ENCODE results near the gene PRMT2.
A peak's percentile ranks its signal among the peaks of the same experiment; 100 is the strongest.
"Not testable (repeated sequence)": the region's sequence is repeated elsewhere in the genome, so short reads cannot be mapped to it uniquely, and the experiment has no call there.

The PRMT2 gene

DNA sequence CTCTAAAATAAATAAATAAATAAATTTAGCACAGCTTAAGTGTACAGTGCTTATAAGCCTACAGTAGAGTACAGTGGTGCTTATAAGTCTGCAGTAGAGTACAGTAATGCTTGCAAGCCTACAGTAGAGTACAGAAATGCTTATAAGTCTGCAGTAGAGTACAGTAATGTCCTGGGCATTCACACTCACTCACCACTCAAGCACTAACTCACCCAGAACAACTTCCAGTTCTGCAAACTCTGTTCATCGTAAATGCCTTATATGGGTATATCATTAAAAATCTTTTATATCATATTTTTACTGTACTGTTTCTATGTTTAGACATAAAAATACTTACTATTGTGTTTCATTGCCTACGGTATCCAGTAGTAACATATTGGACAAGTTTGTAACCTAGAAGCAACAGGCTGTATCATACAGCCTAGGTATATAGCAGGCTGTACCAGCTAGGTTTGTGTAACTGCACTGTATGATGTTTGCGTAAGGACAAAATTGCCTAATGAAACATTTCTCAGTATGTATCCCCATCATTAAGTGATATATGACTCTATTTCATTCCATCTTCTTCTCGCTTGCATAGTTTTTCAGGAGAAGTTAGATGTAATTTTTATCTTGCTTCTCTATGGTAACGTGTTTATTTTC, 16.6 kb upstream of the PRMT2 start:
- DNase-seq: no peak

DNA sequence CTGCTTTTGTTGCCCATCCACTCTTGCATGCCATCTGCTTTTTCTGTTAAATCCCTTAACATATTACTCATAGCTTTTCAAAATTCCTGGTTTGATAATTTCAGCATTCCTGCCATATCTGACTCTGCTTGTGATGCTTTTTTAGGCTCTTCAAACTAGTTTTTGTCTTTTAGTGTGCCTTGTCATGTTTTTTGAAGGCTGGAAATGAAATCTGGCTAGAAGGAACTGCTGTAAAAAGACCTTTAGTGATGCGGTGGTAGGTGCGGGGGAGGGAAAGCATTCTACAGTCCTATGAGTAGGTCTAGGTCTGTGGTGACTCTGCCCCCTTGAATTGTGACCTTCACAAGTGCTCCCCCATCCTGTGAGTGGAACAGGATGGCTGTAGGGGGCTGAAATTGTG, 15.6 kb upstream of the PRMT2 start:
- DNase-seq: no peak

DNA sequence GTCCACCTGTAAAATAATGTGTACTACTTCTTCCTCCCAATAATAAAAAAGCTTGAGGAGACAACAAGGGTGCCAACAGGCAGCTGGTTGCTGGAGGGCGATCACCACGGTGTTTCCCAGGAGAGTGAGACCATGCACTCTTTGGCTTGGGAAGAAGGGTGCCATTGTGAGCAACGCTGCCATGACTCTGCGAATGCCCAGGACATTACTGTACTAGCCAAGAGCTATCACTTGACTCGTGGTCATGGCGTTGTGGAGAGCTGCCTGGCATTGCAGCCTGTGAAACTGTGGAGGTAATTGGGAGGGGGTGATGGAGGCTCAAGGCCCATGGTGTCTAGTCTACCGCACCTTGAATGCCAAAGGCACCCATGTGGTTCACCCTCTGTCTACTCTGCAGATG, 14.6 kb upstream of the PRMT2 start:
- no peak for DNase-seq

DNA sequence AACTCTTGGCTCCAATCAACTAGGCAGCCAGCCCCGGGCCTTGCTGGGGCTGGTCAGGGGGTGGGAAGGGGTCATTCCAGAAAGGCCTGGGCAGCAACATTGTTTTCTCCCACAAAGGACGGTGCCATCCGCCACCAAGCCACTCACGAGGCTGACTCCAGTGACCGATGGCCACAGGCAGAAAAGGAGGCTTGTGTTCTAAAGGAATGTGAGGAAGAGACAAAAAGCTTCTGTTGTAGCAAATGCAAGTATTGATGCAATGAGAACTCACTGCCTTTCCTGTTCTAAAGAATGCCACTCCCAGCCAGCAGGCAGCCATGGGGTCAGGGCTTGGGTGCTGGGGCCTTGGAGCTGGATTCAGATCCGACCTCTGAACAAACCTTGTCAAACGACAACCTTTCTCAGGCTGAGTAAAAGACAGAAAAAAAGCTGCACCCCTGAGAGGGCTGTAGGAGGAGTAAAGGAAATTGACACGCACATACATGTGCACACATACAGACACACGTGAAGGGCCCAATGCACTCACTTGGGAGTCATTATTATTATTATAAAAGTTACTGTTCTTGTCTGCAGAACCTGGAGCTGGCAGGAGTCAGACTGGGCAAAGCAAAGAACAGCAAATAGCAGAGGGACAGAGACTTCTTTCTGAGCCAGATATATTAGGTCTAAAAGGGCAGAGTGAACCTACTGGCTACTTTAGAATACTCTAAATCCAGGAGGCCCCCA, 13.9 kb upstream of the PRMT2 start:
- no peak for DNase-seq

DNA sequence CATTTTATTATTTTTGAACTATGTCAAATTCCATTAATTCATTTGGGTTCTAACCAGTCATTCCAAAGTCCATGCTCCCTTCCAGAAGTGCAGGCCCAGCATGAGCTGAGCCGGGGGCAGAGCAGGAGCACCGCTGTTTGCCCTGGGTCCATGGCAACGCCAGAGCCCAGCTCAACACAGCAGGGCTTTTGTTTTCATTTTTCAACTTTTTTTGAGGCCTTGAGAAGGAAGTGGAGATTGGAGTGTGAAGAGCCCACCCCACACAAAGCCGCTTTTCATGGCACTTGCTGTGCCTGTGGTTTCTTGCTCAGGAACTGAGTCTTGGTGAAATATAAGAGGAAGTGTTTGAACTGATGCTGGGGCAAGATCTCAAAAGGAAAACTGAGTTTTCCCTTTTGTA, 13.2 kb upstream of the PRMT2 start:
- DNase-seq: no peak

DNA sequence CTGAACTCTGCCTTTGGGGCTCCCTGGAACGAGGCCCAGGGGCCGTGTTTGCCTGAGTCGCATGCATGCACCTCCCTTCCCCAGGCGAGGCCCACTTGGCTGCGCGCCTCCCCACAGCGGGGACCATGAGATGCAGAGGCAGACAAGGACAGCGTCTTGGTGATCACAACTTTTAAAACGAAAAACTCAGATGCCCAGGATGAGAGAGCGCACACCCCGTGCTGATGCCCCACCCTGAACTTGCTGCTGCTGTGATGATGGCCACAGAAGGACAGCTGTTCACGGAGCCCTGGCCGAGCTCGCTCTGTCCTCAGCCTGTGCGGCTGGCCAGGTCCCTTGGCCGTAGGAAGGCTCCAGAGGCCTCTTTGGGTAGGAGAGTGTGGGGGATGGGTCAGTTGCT, 11.4 kb upstream of the PRMT2 start:
- DNase-seq: no peak

DNA sequence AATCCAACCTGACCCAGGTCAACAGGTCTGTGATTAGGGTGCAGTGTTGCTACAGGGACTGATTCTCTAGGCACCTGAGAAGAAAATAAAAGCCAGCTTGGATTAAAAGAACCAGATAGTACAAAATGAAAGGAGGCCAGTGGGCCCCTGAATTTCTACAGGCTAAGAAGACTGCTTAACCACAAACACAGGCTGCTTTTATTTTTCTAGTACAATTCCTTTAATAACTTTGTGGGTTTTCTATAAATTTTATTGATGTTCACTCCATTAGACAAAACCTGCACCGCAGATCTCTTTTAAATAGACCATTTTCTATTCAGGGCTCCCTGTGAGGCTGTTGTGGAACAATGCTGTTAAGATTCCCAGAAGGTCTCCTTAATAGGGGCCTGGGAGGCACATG, 9.7 kb upstream of the PRMT2 start:
- no peak for DNase-seq

DNA sequence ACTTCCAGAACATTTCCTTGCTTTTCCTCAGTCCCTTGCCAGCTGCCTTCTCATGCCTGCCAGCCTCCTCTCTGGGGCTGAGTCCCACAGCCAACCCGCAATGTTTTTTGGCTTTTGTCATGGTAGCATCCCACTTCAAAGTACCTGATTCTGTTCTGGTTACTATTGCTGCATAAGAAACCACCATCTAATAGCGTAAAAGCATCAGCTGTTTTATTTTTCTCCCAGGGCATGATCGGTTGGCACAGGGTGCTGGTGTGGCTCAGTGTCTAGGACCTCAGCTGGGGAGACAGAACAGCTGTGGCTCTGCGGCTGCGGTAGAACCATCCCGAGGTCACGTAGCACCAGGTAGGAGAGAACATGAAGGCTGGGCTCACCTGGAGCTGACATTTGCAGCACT, 8.9 kb upstream of the PRMT2 start:
- no peak for DNase-seq

DNA sequence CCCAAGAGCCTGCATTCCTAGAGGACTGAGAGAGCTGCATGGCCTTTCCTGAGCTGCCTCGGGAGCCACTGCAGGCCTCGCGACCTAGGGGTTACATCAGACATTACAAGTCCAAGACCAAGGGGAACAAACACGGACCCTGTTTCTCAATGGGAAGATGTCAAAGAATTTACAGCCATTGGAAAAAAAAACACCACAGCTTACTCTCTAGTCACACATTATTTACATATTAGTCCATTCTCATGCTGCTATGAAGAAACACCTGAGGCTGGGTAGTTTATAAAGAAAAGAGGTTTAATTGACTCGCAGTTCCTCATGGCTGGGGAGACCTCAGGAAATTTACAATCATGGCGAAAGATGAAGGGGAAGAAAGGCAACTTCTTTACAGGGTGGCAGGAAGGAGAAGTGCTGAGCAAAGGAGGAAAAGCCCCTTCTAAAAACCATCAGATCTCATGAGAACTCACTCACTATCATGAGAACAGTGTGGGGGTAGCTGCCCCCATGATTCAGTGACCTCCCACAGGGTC, 8.4 kb upstream of the PRMT2 start:
- no peak for DNase-seq

DNA sequence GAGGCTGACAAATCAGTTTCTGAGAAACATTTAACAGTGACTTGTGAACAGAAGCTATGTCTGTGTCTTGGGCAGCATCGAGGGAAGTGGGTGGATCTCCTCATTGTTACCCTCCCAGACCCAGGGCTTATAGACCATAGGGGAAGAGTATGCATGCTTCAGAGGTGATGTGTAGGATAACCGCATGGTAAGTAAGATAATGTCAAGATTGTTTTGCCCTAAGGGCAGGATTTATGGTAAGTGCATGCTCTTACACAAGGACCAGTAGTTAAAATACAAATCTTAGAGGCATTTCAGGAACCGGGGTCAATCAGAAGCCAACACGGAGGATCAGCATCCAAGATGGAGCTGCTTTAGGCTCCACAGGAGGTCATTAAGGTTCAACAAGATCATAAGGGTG, 7.7 kb upstream of the PRMT2 start:
- DNase-seq: no peak

DNA sequence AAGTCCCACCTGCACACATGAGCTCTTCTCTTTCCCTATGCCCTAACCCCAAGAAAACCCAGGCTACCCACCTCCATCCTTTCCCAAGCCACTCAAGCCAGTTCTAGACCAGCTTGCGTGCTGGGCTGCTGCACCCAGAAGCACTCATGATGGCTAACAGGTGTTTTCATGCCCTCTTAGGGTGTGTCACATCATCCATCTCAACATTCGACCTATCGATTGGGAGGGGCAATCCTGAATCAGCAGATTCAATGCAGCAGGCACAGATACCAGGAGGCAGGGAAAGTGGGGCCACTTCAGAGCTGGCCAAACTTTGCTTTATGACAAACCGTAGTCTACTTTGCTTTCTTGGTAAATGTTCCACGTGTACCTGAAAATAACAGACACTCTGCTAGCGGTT, 6.6 kb upstream of the PRMT2 start:
- DNase-seq: peak; percentile 6

DNA sequence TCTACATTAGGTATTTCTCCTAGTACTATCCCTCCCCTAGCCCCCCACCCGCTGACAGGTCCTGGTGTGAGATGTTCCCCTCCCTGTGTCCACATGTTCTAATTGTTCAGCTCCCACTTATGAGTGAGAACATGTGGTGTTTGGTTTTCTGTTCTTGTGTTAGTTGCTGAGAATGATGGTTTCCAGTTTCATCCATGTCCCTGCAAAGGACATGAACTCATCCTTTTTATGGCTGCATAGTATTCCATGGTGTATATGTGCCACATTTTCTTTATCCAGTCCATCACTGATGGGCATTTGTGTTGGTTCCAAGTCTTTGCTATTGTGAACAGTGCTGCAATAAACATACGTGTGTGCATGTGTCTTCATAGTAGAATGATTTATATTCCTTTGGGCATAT, 4.6 kb upstream of the PRMT2 start:
- not testable (repeated sequence) for DNase-seq

DNA sequence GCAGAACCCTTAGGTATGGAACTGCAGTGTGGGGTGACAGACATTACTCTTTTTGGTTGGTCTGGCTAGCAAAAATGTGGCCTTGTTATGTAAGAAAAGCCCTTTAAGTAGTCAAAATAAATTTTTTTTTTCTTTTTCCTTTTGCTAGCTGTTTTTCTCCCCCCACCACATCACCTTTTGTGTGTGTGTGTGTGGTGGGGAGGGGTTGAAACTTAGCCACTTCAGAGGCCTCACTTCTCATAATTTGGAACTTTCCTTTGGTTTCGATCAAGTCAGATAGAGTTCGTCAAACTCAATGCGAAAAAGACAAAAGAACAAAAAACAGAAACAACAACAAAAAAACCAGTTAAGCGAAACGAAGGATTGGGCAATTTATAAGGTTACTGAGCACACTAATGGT, 1.9 kb upstream of the PRMT2 start:
- DNase-seq: no peak

DNA sequence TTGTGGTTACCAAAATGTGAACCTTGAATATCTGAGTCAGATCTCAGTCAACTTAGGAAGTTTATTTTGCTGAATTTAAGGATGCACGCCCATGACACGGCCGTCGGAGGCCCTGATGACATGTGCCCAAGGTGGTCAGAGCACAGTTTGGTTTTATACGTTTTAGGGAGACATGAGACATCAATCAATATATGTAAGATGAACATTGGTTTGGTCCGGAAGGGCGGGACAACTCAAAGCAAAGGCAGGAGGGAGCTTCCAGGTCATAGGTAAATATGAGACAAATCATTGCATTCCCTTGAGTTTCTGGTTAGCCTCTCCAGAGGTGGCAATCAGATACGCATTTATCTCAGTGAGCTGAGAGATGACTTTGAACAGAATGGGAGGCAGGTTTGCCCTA, 1.0 kb upstream of the PRMT2 start:
- DNase-seq: no peak

DNA sequence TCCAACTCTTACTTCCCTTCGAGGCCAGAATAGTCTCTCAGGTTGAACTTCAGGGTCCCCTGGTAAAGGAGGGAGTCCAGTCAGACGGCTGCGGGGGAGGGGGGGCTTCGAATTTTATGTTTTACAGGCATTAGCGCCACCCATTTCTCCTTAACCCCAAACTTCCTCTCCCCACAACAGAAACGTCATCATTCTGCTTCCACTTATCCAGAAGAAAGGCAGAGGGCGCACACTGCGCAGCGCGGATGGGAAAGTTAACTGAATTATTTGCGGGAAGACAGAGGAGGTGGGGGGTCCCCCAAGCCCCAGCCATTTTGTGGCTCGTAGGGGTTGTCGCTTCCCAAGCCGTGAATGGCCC, 529 bp upstream of the PRMT2 start:
- peak; percentile 58 for DNase-seq

DNA sequence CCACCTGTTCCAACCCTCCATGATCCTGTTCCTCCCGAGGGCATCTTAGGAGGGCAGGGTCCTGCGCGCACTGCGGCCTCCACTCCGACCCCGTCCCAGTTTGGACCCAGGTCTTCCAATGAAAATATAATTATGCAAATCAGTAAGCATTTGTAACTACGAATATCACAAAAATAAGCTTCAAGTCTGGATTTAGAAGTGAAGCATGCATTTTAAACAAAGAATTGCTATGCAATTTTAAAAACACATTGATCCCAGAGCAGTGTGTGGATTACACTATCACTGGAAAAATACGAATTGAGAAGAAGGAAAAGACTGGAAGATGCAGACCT, 673 bp downstream of the PRMT2 start:
- DNase-seq: no peak

DNA sequence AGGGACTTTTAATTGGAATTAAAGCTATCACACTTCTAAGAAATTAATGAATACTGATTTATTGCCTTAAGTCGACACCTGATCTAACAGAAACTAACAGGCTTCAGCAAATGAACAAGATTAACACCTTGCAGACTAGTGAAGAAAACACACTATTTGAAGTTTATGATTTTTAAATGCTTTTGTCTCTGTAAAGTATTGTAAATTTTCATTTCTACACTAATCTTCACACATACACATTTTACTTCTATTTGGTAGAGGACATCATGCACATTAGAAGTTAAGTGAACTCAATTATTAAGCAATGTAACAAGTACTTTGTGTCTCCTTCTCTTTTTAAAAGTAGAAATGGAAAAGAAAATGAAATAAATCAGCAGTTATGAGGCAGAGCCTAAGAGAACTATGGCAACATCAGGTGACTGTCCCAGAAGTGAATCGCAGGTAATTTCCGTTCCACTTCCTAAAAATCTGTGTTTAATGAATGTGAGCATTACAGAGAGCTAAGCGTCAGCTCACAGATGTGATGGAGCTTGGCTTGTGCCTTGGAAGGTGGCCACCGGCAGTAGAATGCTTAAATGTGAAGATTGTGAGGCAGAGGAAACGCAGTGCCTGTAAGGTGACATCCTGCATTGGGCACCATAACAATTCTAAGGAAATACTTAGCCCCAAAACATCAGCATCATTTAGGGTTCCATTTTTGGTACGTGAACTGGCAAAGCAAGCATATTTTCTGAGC, 1.2 kb downstream of the PRMT2 start:
- DNase-seq: no peak

DNA sequence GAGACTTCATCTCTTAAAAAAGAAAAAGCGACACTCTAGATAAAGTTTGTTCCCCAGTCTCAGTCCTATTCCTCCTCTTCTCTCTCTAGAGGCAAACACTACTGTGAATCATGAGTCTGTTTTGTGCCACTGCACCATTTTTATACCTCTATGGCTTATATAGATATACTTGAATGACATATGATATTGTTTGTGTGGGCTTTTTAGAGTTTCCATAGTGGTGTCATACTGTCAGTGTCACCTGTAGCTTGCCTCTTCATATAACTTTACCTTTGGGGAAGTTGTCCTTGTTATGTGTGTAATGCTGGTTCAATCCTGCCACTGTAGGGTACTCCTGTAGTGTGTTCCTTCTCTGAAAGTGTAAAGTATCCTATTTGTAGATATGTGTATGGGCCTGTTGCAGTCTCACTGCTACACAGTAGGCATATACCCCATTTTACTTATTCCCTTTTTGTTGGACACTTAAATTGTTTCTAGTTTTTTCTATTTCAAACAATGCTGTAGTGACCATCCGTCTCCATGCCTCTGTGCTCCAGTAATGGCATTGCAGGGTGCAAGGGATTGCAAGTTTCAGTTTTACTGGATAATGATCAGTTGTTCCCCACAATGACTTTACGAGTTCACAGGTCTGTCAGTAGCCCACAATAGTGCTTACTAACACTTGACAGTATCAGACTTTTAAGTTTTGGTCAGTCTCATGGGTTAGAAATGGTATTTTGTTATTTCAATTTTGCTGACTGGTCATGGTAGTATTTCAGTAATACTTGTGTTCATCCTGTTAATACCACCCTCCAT, 2.7 kb downstream of the PRMT2 start:
- no peak for DNase-seq

DNA sequence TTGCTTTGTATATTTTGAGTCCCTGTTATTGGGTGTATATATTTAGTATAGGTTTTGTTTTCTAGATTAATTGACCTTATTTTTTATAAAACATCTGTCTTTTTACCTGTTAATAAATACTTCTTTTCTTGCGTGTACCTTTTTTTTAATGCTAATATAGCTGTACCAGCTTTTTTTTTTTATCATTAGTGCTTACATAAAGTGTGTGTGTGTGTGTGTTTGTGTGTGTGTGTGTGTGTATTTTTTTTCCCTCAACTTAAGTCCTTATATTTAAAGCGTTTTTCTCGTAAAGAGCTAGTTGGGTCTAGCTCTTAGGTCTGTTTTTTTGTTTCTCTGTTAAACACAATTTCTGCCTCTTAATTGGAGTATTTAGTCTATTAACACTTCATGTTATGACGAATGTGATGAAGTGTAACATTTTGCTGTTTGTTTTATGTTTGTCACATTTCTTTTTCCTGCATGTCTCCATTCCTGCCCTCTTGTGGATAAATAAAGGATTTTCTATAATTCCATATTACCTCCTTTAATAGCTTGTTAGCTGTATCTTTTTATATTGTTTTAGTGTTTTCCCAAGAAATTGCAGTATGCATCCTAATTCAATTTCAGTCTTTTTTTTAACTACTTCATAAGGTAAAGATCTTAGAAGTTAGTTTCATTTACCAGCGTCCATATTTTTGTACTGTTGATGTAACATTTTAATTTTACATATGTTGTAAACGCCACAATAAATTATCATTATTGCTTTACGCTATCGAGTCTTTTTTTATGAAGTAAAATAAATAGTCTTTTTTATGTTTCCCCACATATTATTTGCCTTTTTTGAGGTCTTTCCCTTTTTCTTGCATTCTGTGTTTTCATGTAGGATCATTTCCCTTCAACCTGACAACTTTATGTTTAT, 4.3 kb downstream of the PRMT2 start:
- DNase-seq: peak; percentile 8

DNA sequence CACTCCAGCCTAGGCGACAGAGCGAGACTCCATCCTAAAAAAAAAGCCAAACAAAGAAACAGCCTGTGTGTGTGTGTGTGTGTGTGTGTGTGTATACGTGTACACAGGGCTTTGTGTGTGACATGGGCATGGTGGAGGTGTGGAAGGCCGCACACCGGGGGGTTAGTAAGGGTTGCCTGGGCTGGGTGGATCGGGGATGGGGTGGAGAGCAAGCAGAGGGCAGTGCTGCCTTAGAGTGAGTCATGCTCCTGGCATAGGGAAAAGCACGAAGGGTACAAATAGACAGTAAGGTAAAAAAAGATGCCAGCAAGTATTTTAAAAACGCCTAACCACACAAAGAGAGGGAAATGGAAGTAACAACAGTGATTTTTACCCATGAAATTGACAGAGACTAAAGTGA, 6.2 kb downstream of the PRMT2 start:
- no peak for DNase-seq

DNA sequence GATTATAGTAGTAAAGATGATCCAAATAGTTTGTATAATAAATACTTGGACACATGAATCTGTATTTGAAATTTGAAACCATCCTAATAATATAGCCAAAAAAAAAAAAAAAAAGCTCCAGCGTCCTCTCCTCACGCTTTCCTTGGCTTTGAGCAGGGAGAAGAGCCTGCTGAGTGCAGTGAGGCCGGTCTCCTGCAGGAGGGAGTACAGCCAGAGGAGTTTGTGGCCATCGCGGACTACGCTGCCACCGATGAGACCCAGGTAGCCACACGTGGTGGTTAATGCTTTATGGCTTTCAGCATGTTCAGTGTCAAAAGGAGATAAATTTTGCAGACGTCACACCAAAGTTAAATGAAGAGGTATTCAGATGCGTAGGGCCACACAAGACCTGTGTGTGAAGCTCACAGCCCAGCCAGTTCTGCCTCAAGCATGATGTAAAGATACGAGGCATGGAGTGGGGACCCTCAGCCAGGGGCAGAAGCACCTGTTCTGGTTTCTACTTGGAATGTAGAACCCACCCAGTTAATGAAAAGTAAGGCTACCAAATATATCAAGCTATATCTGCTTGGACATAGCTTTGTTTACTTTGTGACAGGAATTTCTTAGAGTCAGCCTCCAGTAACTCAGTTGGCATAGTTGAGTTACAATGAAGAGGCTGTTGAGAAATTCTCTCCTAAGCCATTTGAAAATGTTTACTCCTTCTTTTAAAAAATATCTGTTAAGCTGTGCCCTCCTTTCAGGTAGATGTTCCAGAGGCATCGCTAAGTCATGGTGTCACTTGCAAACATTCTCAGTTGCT, 8.1 kb downstream of the PRMT2 start:
- no peak for DNase-seq

DNA sequence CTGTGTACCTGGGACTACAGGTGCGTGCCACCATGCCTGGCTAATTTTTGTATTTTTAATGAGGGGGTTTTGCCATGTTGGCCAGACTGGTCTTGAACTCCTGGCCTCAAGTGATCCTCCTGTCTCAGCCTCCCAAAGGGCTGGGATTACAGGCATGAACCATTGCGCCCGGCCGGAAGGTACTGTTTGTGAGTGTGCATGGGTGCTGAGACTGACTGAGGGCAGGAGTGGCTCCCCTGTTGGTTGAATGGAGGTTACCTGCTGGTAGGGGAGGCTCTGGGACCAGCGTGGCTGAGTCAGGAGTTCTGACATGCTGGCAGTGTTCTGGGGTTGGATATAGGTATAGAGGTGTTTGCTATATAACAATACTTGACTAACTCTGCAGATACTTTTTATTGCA, 10.4 kb downstream of the PRMT2 start:
- no peak for DNase-seq
